CD4-positive, alpha-beta T cell treated with Interleukin-6 at 100 ng/mL for 8 hours (primary cell): ENCODE results near the gene AKAP6.

ENCODE experiments used
- DNase-seq: peaks from one replicate; pipeline ENCODE4 v3.0.0-alpha.2; 2020; ENCODE audit warnings: mixed read lengths, low spot score

Gene AKAP6

GRCh38 chr14:32491416-32492016 lies 162.4 kb downstream of the AKAP6 start:
- DNase-seq = no peak

- DNase-seq = no peak
Measured at GRCh38 chr14:32492457-32492856, 163.4 kb downstream of the AKAP6 start.

GRCh38 chr14:32494609-32495434 lies 165.7 kb downstream of the AKAP6 start:
- no peak for DNase-seq

- no peak for DNase-seq
Measured at GRCh38 chr14:32495435-32495734, 166.3 kb downstream of the AKAP6 start.

GRCh38 chr14:32497248-32497647 lies 168.2 kb downstream of the AKAP6 start:
- no peak for DNase-seq

- DNase-seq = no peak
Measured at GRCh38 chr14:32507029-32507984, 178.2 kb downstream of the AKAP6 start.

- DNase-seq = no peak
Measured at GRCh38 chr14:32508281-32508680, 179.2 kb downstream of the AKAP6 start.

- no peak for DNase-seq
Measured at GRCh38 chr14:32509632-32510187, 180.6 kb downstream of the AKAP6 start.

- no peak for DNase-seq
Measured at GRCh38 chr14:32510815-32511214, 181.7 kb downstream of the AKAP6 start.

- DNase-seq = no peak
Measured at GRCh38 chr14:32512348-32512747, 183.2 kb downstream of the AKAP6 start.

GRCh38 chr14:32512813-32513212 lies 183.7 kb downstream of the AKAP6 start:
- DNase-seq = no peak

- no peak for DNase-seq
Measured at GRCh38 chr14:32513571-32514009, 184.5 kb downstream of the AKAP6 start.

GRCh38 chr14:32514236-32514635 lies 185.1 kb downstream of the AKAP6 start:
- DNase-seq = no peak

- DNase-seq = no peak
Measured at GRCh38 chr14:32514681-32515080, 185.6 kb downstream of the AKAP6 start.

GRCh38 chr14:32524609-32525375 lies 195.7 kb downstream of the AKAP6 start:
- no peak for DNase-seq

GRCh38 chr14:32525591-32525990 lies 196.5 kb downstream of the AKAP6 start:
- no peak for DNase-seq

- DNase-seq = no peak
Measured at GRCh38 chr14:32530800-32531199, 201.7 kb downstream of the AKAP6 start.

- DNase-seq = no peak
Measured at GRCh38 chr14:32531942-32532515, 202.9 kb downstream of the AKAP6 start.

- DNase-seq = no peak
Measured at GRCh38 chr14:32534145-32534544, 205.0 kb downstream of the AKAP6 start.

- DNase-seq = no peak
Measured at GRCh38 chr14:32536175-32536574, 207.1 kb downstream of the AKAP6 start.

- DNase-seq = no peak
Measured at GRCh38 chr14:32537166-32537565, 208.1 kb downstream of the AKAP6 start.
